ENCODE data around the gene LGALS3. TPM values are rescaled to one million over a fixed set of nuclear protein-coding genes. Genes with fewer than 3 reads are reported as not detected.
A peak's percentile ranks its signal among the peaks of the same experiment; 100 is the strongest.

The LGALS3 gene
- total RNA-seq, 4 donors from 2014 or later, result 253 to 467 (median 361) TPM

DNA sequence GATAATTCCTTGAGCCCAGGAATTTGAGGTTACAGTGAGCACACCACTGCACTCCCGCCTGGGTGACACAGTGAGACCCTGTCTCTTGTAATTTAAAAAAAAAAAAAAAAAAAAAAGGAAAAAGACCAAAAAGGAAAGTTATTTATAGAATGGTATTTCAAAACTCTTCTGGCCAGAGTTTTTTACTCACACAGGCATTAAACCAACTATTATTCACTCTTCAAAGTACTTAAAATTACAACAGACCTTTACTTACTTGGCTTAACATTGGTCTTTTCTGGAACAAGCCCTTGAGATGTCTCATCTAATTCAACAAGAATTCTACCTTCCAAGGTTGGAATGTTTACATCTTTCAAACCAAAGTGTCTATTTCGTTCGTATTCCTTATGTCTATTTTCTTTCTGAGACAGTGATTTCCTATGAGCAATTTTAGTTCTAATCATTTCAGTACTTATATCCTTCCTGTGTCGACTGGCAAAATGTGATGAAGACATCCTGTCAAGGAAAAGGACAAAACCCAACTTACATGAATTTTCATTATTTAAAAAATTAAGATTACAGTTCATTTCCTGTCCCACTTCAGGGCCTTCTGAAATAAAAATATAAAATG, 59.7 kb downstream of the LGALS3 start:
- ATAC-seq, result no peak

GRCh38 chr14:55190906-55191202, 61.8 kb downstream of the LGALS3 start:
- 5 to 15% methylated on average over 4 to 6 of the region's 8 CpGs for WGBS, 2 donors (ENCODE audit: low coverage in 1 of 2)
- TF ChIP-seq EP300 (IDR thresholded peaks at IDR 0.05), result no peak
- no peak for TF ChIP-seq POLR2AphosphoS5 (IDR thresholded peaks at IDR 0.05)
- no peak for TF ChIP-seq CTCF (IDR thresholded peaks at IDR 0.05)
- no peak for TF ChIP-seq POLR2A (IDR thresholded peaks at IDR 0.05)
- H3K9me3 ChIP-seq, result no peaks in the 10 kb centered on the region
- peaks cover 0 to 7% (median 4%) of the 10 kb centered on the region in 3 donors for H3K4me1 ChIP-seq
- peak overlapping the region in 1 of 2 donors; percentile 59 for H3K4me3 ChIP-seq
- no peak for ATAC-seq
- H3K27ac ChIP-seq, result no peak overlapping the region
- no peaks in the 10 kb centered on the region for H3K36me3 ChIP-seq
- H3K27me3 ChIP-seq, result no peaks in the 10 kb centered on the region

More for the DNA sequence above, 59.7 kb downstream of the LGALS3 start:
- 35 to 51% methylated on average over 4 of the region's 4 CpGs for WGBS, 2 donors (ENCODE audit: low coverage in 1 of 2)
- TF ChIP-seq POLR2A (IDR thresholded peaks at IDR 0.05) (no peak), CTCF (IDR thresholded peaks at IDR 0.05) (no peak), POLR2AphosphoS5 (IDR thresholded peaks at IDR 0.05) (no peak), EP300 (IDR thresholded peaks at IDR 0.05) (no peak)
- H3K27me3 ChIP-seq, result no peaks in the 10 kb centered on the region
- peaks cover 0 to 7% (median 4%) of the 10 kb centered on the region in 3 donors for H3K4me1 ChIP-seq
- H3K9me3 ChIP-seq, result no peaks in the 10 kb centered on the region
- H3K36me3 ChIP-seq, result no peaks in the 10 kb centered on the region
- no peak overlapping the region for H3K27ac ChIP-seq
- H3K4me3 ChIP-seq, result no peak overlapping the region

DNA sequence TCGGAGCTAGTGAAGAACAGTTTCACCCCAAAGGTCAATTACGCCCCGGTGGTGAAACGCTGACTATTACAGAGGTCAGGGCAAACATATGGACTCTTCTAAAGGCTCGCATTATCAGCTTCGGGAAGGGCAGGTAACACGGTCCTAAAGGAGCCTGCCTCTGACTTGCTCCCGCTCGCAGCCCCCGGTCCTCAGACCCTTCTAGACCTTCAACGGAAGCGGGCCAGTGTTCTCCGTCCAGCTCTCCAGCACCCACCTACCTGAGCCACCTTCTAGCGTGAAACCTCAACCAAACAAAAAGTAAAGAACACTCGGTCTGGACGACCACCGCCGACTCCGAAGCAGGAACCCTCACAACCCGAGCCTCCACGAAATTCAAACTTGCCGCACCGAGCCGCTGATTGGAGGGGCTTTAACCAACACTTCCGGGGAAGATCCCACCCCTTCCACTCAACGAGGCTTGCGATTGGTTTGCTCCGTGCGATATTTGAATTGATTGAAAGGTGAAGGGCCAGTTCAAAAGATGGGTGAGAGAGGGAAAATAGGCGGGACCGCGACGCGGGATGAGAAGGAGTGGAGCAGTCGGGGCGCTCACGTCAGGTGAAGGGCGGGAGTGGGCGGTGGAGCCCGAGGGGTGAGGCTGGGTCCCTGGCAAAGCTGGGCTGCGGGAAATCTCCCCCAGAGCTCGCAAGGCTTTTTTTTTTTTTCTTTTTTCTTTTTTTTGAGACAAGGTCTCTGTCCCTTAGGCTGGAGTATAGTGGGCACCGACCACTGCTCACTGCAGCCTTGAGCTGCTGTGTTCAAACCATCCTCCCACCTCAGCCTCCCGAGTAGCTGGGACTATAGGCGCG, 62.4 kb downstream of the LGALS3 start, which contains the start of gene DLGAP5:
TSS of gene DLGAP5 (minus strand) at position 383 of the 851 bp plus-strand sequence. CDS start 2,406 bp downstream, outside the sequence.
- peaks cover 0 to 7% (median 4%) of the 10 kb centered on the region in 3 donors for H3K4me1 ChIP-seq
- ATAC-seq, result peak; percentile 99
- peak within 1 kb of the TSS; percentile 40 to 59 for H3K4me3 ChIP-seq
- TF ChIP-seq POLR2AphosphoS5 (IDR thresholded peaks at IDR 0.05), result peak; percentile 32
- no peak for TF ChIP-seq EP300 (IDR thresholded peaks at IDR 0.05)
- WGBS, 2 donors (ENCODE audit: low coverage in 1 of 2), result 2 to 7% methylated on average over 12 to 27 of the region's 46 CpGs
- H3K9me3 ChIP-seq, result no peaks in the 10 kb centered on the region
- no peaks in the 10 kb centered on the region for H3K27me3 ChIP-seq
- peak within 1 kb of the TSS; percentile 12 to 70 (median 50) for H3K27ac ChIP-seq
- no peaks in the 10 kb centered on the region for H3K36me3 ChIP-seq

GRCh38 chr14:55192054-55192621, 63.1 kb downstream of the LGALS3 start:
- Histone ChIP-seq H3K4me1 (peaks cover 0 to 7% (median 4%) of the 10 kb centered on the region in 3 donors), H3K36me3 (no peaks in the 10 kb centered on the region), H3K27ac (peak overlapping the region; percentile 12 to 70 (median 50)), H3K27me3 (no peaks in the 10 kb centered on the region), H3K9me3 (no peaks in the 10 kb centered on the region), H3K4me3 (peak overlapping the region; percentile 40 to 59)
- WGBS, 2 donors (ENCODE audit: low coverage in 1 of 2), result 25 to 46% methylated on average over 6 to 11 of the region's 11 CpGs
- no peak for ATAC-seq
- TF ChIP-seq EP300 (IDR thresholded peaks at IDR 0.05) (no peak), POLR2AphosphoS5 (IDR thresholded peaks at IDR 0.05) (no peak), CTCF (IDR thresholded peaks at IDR 0.05) (no peak), POLR2A (IDR thresholded peaks at IDR 0.05) (no peak)

- 100% methylated on average over 1 of the region's 5 CpGs; no CpG with 5 or more reads in 1 of the 2 donors for WGBS, 2 donors (ENCODE audit: low coverage in 1 of 2)
- no peaks in the 10 kb centered on the region for H3K27me3 ChIP-seq
- no peak for ATAC-seq
- TF ChIP-seq POLR2AphosphoS5 (IDR thresholded peaks at IDR 0.05) (no peak), CTCF (IDR thresholded peaks at IDR 0.05) (no peak), POLR2A (IDR thresholded peaks at IDR 0.05) (no peak), EP300 (IDR thresholded peaks at IDR 0.05) (no peak)
- no peak overlapping the region for H3K4me3 ChIP-seq
- H3K36me3 ChIP-seq, result no peaks in the 10 kb centered on the region
- H3K9me3 ChIP-seq, result no peaks in the 10 kb centered on the region
- H3K4me1 ChIP-seq, result peaks cover 0 to 7% (median 4%) of the 10 kb centered on the region in 3 donors
- H3K27ac ChIP-seq, result no peak overlapping the region
These were observed 65.8 kb downstream of the LGALS3 start for GRCh38 chr14:55194656-55195355.
